Inferior parietal cortex (tissue), 1 donor: Measurements from ENCODE around the gene HABP2.

Source experiments
- DNase-seq: peaks from one replicate; pipeline ENCODE4 v3.0.0-alpha.2; 2016; ENCODE audit errors: extremely low spot score

HABP2 gene

GRCh38 chr10:113631684-113632367, 79.0 kb downstream of the HABP2 start:
- no peak for DNase-seq
